Small intestine (tissue), 7 donors: ENCODE results near the gene PRKAR2A. TPM values are rescaled to one million over a fixed set of nuclear protein-coding genes. Genes with fewer than 3 reads are reported as not detected.
"Not testable (repeated sequence)": the region's sequence is repeated elsewhere in the genome, so short reads cannot be mapped to it uniquely, and the experiment has no call there.

Source experiments
- DNase-seq, 2 donors: peaks; one replicate each; pipeline versions ENCODE4 v3.0.0 to v3.0.0-alpha.2; 2013
- FAIRE-seq: peaks from 2 replicates; lab custom pipeline; 2012; peaks lifted over from hg19 to GRCh38; lab: Jason Lieb, UNC
- H3K27ac ChIP-seq, 3 donors: one replicate each; pipeline ENCODE4 v1.5.1; 2013; ENCODE audit warnings: low read length in 2 of 3, mild to moderate bottlenecking in 2 of 3, control low read depth in 1 of 3, inconsistent platforms in 1 of 3, low read depth in 1 of 3, moderate library complexity in 1 of 3
- H3K27me3 ChIP-seq, 3 donors: one replicate each; pipeline ENCODE4 v1.6.1; 2013; ENCODE audit warnings: low read length in 3 of 3, inconsistent platforms in 1 of 3; ENCODE audit not compliant: control insufficient read depth in 3 of 3, insufficient read depth in 3 of 3
- H3K36me3 ChIP-seq, 3 donors: one replicate each; pipeline ENCODE4 v1.6.1; 2013; ENCODE audit warnings: low read length in 3 of 3, inconsistent platforms in 1 of 3, low read depth in 1 of 3, mild to moderate bottlenecking in 1 of 3, moderate library complexity in 1 of 3; ENCODE audit not compliant: control insufficient read depth in 3 of 3, insufficient read depth in 2 of 3
- H3K4me1 ChIP-seq, 3 donors: one replicate each; pipeline ENCODE4 v1.6.1; 2013; ENCODE audit warnings: low read length in 2 of 3, inconsistent platforms in 1 of 3, low read depth in 1 of 3, mild to moderate bottlenecking in 1 of 3, moderate library complexity in 1 of 3; ENCODE audit not compliant: control insufficient read depth in 3 of 3, insufficient read depth in 2 of 3
- H3K4me3 ChIP-seq, 3 donors: one replicate each; pipeline ENCODE4 v1.5.1; 2013; ENCODE audit warnings: low read length in 3 of 3, control low read depth in 1 of 3, inconsistent platforms in 1 of 3, low read depth in 1 of 3, mild to moderate bottlenecking in 1 of 3, moderate library complexity in 1 of 3
- H3K9me3 ChIP-seq, 2 donors: one replicate each; pipeline ENCODE4 v1.6.1; 2013; ENCODE audit warnings: low read depth in 1 of 2, low read length in 1 of 2; ENCODE audit not compliant: control insufficient read depth in 2 of 2, insufficient read depth in 1 of 2
- WGBS, 3 donors: extraction: QIAGEN DNeasy Blood & Tissue Kit; methylation state at CpG; one replicate each; pipeline ENCODE4 v1.1.7; 2013; 5-methylcytosine and 5-hydroxymethylcytosine counted together
- polyA plus RNA-seq, 4 donors: library from polyadenylated mRNA; stranded (reverse) in 3 of 4; unstranded in 1 of 4; fragments of 200-250 nt in 3 of 4; fragments of 120-200 nt in 1 of 4; gene quantifications; one replicate each; pipeline versions ENCODE4 v1.2.1 to v1.2.3, GENCODE V29; 2013
- donor health status: healthy with polysubstance abuse.
- donor health status: control.
- donor health status: control.
- donor health status: Bipolar disorder and iron deficiency.
- donor health status: healthy.

The PRKAR2A gene
- polyA plus RNA-seq, 4 donors, result 8.9 to 24.1 (median 15.5) TPM

DNA sequence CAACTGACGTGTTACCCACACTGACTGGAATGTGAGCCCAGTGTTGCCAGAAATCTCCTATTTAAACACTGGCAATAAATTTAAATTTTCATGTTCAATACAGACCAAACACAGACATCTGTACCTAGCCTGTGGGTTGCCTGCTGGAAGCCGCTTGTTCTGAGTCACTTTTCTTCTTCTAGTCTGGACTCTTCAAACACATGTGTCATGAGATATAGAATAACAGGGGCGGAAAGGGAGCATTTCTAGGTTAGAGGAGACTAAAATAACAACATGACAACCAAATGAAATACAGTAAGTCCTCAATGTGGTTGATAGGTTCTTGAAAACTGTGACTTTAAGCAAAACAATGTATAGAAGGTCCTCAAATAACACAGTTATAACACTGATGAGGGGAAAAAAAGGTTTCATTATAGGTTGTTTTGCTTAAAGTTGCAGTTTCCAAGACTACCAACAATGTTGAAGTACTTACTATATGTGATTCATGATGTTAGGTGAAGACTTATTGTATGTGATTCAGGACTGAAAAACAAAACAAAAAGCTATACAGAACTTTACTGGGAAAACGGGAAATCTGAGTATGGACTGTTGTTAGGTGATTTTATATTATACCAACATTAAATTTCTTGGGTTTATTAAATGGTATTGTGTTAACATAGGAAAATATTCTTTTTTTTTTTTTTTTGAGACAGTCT is 63.1 kb downstream of the PRKAR2A start:
- no peak for FAIRE-seq
- H3K4me1 ChIP-seq, result no peaks in the 10 kb centered on the region
- no peaks in the 10 kb centered on the region for H3K27me3 ChIP-seq
- no peaks in the 10 kb centered on the region for H3K9me3 ChIP-seq
- H3K27ac ChIP-seq, result no peak overlapping the region
- WGBS, 3 donors, result 96 to 98% (median 96%) methylated on average over 4 of the region's 4 CpGs
- no peak overlapping the region for H3K4me3 ChIP-seq
- H3K36me3 ChIP-seq, result peaks cover 4 to 22% (median 8%) of the 10 kb centered on the region in 3 donors
- no peak for DNase-seq

- FAIRE-seq, result no peak
- Histone ChIP-seq H3K4me3 (no peak overlapping the region), H3K36me3 (peaks cover 4 to 28% (median 8%) of the 10 kb centered on the region in 3 donors)
Observed at GRCh38 chr3:48783304-48783703, 64.4 kb downstream of the PRKAR2A start.

DNA sequence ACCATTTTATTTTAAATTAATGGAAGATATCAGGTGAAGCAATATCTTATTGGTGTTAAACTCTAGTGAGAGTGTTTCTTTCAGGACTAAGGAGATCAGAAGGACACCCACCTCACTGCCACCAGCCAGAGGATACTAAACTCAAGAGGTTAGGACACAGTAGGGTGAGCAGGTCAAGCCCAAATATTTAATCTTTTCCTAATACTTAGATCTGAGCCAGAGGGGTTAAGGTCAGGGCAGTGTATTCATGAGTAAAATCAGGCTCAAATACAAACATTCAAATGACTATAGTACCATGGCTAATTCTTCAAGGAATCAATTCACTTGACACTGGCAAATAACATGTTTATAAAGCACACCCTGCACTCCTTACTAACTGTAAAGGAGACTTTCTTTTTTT is 65.6 kb downstream of the PRKAR2A start:
- Histone ChIP-seq H3K4me1 (no peaks in the 10 kb centered on the region), H3K36me3 (peaks cover 4 to 32% (median 8%) of the 10 kb centered on the region in 3 donors), H3K27ac (no peak overlapping the region), H3K27me3 (no peaks in the 10 kb centered on the region), H3K4me3 (no peak overlapping the region), H3K9me3 (no peaks in the 10 kb centered on the region)
- no peak for FAIRE-seq
- no peak for DNase-seq

More at GRCh38 chr3:48783304-48783703, 64.4 kb downstream of the PRKAR2A start:
- no peaks in the 10 kb centered on the region for H3K9me3 ChIP-seq
- WGBS, 3 donors, result 86 to 96% (median 93%) methylated on average over 6 of the region's 6 CpGs
- no peaks in the 10 kb centered on the region for H3K27me3 ChIP-seq
- no peak for DNase-seq
- H3K4me1 ChIP-seq, result no peaks in the 10 kb centered on the region
- no peak overlapping the region for H3K27ac ChIP-seq

DNA sequence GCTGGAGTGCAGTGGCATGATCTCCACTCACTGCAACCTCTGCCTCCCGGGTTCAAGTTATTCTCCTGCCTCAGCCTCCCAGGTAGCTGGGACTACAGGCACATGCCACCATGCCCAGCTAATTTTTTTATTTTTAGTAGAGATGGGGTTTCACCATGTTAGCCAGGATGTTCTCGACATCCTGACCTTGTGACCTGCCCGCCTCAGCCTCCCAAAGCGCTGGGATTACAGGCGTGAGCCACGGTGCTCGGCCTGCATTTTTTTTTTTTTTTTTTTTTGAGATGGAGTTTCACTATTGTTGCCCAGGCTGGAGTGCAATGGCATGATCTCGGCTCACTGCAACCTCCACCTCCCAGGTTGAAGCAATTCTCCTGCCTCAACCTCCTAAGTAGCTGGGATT is 69.1 kb downstream of the PRKAR2A start:
- not testable (repeated sequence) for FAIRE-seq, H3K27ac ChIP-seq

GRCh38 chr3:48776854-48777253 is 70.8 kb downstream of the PRKAR2A start:
- 83 to 89% (median 86%) methylated on average over 4 of the region's 4 CpGs for WGBS, 3 donors

More for the DNA sequence above, 69.1 kb downstream of the PRKAR2A start:
- H3K36me3 ChIP-seq, result peaks cover 2 to 30% (median 8%) of the 10 kb centered on the region in 3 donors
- not testable (repeated sequence) for H3K4me1 ChIP-seq, H3K27me3 ChIP-seq, DNase-seq, H3K4me3 ChIP-seq, H3K9me3 ChIP-seq
- 97 to 100% (median 98%) methylated on average over 8 of the region's 8 CpGs for WGBS, 3 donors

GRCh38 chr3:48770192-48770502 is 77.5 kb downstream of the PRKAR2A start:
- no peak overlapping the region for H3K4me3 ChIP-seq
- no peak overlapping the region for H3K27ac ChIP-seq
- no peaks in the 10 kb centered on the region for H3K4me1 ChIP-seq
- no peak for DNase-seq
- H3K36me3 ChIP-seq, result peaks cover 2 to 39% (median 6%) of the 10 kb centered on the region in 3 donors
- no peaks in the 10 kb centered on the region for H3K9me3 ChIP-seq
- WGBS, 3 donors, result 87 to 92% (median 88%) methylated on average over 4 of the region's 4 CpGs
- FAIRE-seq, result no peak
- no peaks in the 10 kb centered on the region for H3K27me3 ChIP-seq

More at GRCh38 chr3:48776854-48777253, 70.8 kb downstream of the PRKAR2A start:
- Histone ChIP-seq H3K9me3 (no peaks in the 10 kb centered on the region), H3K36me3 (peaks cover 1 to 37% (median 5%) of the 10 kb centered on the region in 3 donors), H3K27ac (no peak overlapping the region), H3K27me3 (no peaks in the 10 kb centered on the region), H3K4me3 (no peak overlapping the region), H3K4me1 (no peaks in the 10 kb centered on the region)
- no peak for FAIRE-seq
- no peak for DNase-seq

- DNase-seq (peak in 1 of 2 donors; percentile 60), FAIRE-seq (no peak)
- Histone ChIP-seq H3K4me3 (no peak overlapping the region), H3K4me1 (no peaks in the 10 kb centered on the region), H3K27ac (no peak overlapping the region), H3K27me3 (no peaks in the 10 kb centered on the region), H3K9me3 (no peaks in the 10 kb centered on the region), H3K36me3 (peaks cover 2 to 33% (median 4%) of the 10 kb centered on the region in 3 donors)
- WGBS, 3 donors, result 21 to 74% (median 68%) methylated on average over 1 of the region's 1 CpG
Observed at GRCh38 chr3:48765376-48765775, 82.3 kb downstream of the PRKAR2A start.

DNA sequence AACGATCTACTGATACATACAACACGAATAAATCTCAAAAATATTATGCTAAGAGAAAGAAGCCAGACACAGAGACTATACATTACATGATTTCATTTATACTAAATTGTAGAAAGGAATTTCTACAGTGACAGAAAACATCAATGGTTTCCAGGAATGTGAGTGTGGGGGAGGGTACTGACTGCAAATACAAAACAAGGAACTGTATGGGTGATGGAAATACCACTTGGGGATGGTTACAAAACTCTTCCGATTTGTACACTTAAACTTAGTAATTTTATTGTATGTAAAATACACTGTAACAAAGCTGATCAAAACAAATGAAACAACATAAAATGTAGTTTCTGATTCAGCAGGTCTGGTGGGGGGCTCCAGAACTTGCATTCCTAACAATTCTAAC is 84.9 kb downstream of the PRKAR2A start:
- Histone ChIP-seq H3K27me3 (no peaks in the 10 kb centered on the region), H3K36me3 (peaks cover 2 to 26% (median 6%) of the 10 kb centered on the region in 3 donors), H3K9me3 (no peaks in the 10 kb centered on the region), H3K4me1 (no peaks in the 10 kb centered on the region), H3K27ac (no peak overlapping the region), H3K4me3 (no peak overlapping the region)
- 83 to 92% (median 84%) methylated on average over 3 of the region's 3 CpGs for WGBS, 3 donors
- DNase-seq, result no peak
- no peak for FAIRE-seq
